Suppressor macrophage treated with lipopolysaccharide for 4 hours (primary cell): ENCODE measurements around the gene TLK1.

Source experiments
- DNase-seq: peaks from one replicate; pipeline ENCODE4 v3.0.0-alpha.2; 2020

Gene TLK1

DNA sequence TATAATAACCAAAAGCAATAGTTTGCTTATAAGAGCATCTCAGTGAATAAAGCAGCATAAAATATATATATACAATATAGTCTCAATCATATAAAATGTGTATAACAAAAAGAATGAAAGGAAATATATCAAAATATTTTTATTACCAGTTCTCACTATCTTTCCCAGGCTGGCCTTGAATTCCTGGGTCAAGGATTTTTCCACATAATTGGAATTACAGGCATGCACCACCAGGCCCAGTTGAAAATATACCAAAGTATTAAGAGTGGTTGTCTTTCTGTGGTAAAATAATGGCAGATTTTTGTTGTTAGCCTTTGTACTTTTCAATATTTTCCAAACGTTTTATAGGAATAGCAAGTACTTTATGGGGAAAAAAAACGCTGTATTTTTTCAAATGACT lies 8.6 kb upstream of the TLK1 start:
- DNase-seq, result no peak

DNA sequence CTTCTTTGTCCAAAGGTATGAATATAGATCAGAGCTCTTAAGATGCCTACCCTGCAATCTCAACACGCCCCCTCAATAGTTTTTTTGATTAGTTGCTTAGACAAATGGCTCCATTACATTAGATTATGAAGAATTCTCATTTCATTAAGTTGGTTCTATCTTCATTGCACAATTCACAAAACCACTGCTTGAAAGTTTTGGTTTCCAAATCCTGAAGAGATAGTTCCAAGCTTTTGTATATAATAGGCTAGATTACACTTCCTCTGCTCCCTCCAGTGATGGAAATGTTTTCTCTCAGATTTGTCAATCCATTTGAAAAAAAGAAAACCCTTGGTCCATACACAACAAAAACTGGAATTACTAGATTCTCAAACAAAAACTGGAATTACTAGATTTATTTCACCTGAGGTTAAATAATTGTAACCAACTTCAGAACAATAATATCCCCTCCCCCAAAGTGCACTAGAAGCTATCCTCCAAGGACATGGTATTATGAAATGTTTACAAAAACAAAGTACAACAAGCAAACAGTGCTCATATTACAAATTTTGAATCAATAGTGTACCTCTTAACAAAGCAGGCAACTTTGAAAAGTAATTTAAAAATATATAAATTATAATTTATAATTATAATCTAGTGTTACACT lies 6.8 kb upstream of the TLK1 start:
- DNase-seq, result peak; percentile 26

GRCh38 chr2:171166328-171166983 lies 5.8 kb upstream of the TLK1 start:
- DNase-seq, result no peak

DNA sequence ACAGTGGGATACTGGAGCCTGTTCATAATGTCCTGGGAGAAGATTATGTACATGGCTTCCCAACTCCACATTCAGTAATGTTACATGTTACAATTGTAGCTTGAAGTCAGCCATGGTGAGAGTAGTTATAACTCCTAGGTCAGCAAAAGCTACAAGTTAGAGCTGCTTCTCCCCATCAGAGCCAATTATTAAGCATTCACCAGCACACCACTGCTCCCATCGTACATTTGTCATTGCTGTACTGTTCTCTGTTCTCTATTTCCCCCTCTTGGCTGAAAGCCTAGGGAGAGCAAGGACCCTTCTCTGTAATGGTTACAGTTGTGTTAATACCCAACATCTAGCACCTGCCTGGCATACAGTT lies 5.3 kb upstream of the TLK1 start:
- no peak for DNase-seq

DNA sequence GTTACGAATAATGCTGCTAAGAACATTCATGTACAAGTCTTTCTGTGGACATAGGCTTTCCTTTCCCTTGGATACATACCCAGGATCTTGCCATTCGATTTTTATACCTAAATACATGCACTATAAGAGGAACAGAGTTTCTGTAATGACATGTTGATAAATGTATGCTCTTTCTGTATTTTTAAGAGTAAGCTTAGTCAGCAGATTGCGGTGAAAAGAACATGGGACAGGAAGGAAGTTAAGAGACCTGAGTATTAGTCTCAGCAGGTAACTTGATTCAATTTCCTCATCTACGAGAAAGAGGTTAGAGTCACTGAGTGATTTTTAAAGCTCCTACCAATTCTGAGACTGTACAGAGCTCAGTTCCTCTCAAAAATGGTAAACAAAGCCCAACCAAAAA lies 2.6 kb upstream of the TLK1 start:
- no peak for DNase-seq

DNA sequence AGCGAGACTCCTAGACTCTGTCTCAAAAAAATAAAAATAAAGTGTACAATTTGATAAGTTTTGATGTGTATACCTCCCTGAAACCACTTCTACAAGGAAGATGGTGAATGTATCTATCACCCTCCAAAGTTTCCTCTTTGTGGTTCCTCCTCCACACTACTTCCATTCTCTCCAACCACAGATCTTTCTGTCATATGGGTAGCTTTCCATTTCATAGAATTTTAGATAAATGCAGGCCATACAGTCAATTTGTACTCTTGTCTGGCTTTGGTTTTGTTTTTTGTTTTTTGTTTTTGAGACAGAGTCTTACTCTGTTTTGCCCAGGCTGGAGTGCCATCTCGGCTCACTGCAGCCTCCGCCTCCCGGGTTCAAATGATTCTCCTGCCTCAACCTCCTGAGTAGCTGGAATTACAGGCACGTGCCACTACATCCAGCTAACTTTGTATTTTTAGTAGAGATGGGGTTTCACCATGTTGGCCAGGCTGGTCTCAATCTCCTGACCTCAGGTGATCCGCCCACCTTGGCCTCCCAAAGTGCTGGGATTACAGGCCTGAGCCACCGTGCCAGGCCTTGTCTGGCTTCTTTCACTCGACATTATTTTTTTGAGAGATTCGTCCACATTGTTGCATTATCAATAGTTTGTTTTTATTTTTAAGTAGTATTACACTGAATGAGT lies 2.0 kb upstream of the TLK1 start:
- peak; percentile 32 for DNase-seq

DNA sequence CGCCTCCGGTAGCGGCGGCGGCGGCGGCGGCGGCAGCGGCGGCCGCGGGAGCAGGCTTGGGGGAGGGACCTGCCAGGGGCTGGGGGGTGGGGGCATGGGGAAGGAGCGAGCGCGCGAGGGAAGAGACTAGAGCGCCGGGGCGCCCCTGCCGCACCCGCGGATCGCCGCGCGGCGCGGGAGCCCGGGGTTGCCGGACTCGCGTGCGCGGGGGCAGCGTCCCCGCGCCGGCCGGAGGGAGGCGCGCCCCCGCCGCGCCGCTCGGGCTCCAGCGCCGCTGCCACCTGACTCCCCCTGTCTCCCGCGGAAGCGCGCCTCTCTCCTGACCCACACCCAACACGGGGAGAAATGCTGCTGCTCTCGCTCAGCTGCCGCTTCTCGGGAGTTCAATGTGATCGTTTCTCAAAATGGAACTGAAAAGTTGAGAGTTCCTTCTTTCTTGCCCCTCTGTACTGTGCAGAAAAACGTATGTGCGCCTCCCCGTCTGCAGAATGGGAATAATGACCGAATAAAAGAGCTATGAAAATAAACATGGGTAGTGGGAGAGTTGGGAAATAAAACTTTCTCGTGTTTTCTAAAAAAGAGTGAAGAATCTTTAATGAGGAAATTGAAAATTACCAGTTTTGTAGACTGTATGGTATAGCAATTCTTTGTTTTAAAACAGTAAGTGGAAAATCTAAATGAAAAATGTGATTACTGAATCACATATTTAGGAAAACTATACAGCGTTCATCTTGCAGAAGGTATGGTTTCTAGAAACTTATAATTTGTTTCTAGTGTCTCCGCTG lies 455 bp upstream of the TLK1 start:
- DNase-seq, result peak; percentile 78

DNA sequence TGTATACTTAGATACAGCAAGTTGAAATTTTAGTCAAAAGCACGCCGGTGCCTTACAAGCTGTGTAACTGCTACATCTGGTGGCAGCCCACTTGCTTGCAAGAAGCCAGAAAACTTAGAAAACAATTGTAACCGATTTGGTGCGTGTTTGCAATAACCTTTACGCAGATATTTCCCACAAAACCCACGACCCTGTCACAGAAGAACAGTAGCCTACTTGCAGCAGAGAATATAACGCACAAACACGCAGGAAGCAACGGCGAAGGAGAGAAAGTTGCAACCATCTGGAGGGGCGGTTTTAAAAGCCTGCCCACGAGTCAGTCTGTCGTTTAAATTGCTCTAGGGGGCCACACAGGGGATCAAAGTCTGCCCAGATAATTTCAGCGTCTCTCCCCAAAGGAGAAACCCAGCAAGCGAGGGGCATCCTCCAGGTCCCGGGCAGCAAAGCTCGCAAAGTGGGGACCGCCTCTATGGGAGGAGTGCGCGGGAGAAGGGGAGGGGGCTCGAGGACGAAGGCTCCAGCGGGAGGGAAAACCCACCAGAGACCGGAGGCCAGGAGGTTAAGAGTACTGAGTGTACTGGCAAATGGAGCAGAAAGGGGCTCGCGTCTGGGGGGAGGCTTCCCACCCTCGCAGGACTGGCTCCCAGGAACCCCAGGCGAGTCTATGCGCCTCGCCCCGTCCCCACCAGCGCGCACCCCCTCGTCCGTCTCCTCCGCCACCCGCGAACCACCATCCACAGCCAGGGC lies 1.1 kb downstream of the TLK1 start:
- peak; percentile 52 for DNase-seq

GRCh38 chr2:171158790-171159371 lies 1.8 kb downstream of the TLK1 start:
- no peak for DNase-seq

GRCh38 chr2:171158036-171158789 lies 2.5 kb downstream of the TLK1 start:
- no peak for DNase-seq

GRCh38 chr2:171157109-171157500 lies 3.6 kb downstream of the TLK1 start:
- no peak for DNase-seq

- peak; percentile 25 for DNase-seq
Measured at GRCh38 chr2:171154348-171154747, 6.3 kb downstream of the TLK1 start.

DNA sequence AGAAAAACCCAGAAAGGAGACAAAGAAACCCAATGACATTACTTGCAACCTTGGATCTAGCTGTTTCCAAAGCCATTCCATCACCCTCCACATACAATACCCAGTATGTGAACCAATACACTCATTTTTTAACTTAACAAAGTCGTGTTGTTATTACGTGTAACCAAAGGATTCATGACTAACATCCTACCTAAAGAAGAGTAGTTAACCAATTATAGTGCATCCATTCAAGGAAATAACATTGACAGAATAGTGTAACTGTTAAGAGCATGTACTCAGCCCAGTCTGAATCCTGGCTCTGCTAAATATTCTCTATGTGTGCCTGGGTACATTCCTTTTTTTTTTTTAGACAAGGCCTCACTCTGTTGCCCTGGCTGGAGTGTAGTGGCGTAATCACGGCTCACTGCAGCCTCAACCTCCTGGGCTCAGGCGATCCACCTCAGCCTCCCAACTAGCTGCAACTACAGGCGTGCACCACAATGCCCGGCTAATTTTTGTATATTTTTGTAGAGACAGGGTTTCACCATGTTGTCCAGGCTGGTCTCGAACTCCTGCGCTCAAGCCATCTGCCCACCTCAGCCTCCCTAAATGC lies 9.9 kb downstream of the TLK1 start:
- no peak for DNase-seq

DNA sequence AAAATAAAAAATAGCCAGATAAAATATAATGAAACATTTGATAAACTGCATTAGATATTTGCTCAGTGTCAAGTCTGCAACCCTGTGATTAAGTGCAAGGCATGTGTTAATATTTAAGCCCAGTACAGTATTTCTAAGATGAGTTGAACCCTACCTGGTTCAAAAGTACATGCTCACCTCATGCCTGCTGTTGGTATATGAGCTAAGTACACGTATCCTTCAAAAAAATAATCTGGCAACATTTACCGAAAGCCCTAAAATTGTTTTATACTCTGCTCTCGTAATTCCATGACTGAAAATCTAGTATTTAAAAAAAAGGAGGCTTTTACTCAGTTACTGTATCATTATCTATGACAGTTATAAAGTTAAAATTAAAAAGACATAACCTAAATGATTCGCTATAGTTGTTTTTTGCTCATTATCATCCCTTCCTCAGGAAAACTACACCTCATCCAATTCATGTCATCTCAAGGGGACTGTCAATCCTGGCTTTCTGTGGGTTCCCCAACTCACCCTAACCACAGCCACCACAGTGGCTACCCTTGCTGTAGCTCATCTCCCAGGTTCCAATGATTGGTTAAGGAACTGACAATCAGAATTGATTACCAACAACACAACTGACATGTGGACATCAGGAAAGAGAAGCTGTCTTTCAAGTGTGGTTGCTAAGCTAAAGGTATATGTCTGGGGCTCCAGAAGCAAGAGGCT lies 10.6 kb downstream of the TLK1 start:
- DNase-seq, result no peak

DNA sequence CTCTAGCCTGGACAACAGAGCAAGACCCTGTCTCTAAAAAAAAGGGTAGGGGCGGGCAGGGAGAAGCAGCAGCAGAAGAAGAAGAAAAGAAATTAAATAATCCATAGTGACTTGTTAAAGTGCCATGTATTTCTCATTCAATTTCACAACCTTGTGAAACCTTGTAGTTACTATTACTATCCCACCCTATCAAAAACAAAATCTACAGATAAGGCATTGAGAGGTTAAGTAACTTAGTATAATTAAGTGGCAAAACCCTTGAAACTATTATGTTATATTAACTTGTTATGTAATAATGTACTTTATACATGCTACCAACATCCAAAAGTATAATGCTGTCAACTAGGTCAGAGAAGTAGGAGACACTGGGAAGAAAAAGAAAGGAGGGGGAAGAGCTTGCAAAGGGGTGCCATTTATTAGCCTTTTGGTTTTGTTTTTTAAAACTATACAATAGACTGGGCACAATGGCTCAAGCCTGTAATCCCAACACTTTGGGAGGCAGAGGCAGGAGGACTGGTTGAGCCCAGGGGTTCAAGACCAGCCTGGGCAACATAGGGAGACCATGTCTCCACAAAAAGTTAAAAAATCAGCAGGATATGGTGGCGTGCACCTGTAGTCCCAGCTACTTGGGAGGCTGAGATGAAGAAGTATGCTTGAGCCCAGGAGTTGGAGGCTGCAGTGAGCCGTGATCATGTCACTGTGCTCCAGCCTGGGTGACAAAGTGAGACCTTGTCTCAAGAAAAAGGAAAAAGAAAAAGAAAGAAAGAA lies 11.3 kb downstream of the TLK1 start:
- DNase-seq, result no peak

DNA sequence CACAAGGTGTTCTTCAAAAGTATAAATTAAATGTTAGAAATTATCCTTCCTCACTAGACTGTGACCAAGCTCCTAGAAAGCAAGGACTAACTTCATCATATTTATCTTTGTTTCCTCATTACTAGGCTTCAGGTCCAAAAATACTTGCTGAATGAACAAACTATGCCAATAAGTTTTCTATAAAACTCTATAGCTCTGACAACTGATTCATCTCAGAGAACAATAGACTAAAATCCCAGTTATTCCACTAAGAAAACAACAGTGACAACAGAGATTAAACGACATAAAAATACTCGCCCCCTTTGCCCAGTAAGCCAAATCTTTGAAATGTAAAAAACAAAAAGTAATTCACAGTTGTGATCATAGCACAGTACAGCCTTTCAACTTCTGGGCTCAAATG lies 13.6 kb downstream of the TLK1 start:
- DNase-seq, result no peak

DNA sequence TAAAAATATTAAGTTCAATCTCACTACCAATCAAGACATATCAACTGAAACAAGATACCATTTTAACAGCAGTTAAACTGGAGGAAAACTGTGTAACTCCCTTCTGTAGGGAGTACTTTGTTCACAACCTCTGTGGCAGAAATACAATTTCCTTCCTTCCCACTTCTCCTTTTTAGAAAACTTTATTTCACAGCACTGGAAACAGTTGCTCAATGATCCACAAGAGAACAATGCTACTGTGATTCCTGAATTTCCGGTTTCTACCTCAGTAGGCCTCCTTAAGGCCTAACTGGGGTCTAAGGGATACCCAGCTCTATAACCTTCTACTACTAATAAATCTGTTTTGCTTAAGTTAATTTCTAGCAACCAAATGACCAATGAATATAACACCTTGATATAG lies 14.1 kb downstream of the TLK1 start:
- peak; percentile 70 for DNase-seq

GRCh38 chr2:171146071-171146470 lies 14.6 kb downstream of the TLK1 start:
- no peak for DNase-seq

DNA sequence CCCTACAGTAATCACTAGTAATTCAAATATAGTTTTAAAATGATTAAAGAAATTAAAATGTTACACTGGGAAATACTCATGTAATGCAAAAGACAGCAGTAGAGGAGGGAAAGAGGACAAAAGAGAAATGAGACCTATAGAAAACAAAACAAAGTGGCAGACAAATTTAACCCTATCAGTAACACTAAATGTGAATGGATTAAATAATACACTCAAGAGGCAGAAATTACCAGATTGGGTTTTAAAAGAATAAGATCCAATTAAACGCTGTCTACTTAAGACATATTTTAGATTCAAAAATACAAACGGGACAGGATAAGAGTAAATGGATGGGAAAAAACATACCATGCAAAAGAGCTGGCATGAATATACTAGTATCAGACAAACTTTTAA lies 17.0 kb downstream of the TLK1 start:
- no peak for DNase-seq

DNA sequence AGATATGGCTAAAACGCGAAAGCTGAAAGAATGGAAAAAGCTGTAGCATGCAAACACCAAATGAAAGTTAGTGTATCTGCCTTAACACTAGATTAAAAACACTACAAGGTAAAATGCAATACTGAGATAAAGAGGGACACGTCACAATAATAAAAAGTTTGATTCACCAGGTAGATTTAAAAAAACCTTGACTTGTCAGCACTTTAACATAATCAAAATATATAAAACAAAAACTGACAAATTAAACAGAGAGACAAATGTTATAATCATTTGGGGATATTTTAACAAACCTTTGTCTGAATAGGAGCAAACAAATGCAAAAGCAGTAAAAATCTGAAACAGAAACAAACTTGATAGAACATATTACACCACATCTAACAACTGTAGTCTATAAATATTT lies 18.3 kb downstream of the TLK1 start:
- DNase-seq, result no peak
